ENCODE measurements around the gene NEDD4L.
"Not testable (repeated sequence)": the region's sequence is repeated elsewhere in the genome, so short reads cannot be mapped to it uniquely, and the experiment has no call there.

Gene NEDD4L

DNA sequence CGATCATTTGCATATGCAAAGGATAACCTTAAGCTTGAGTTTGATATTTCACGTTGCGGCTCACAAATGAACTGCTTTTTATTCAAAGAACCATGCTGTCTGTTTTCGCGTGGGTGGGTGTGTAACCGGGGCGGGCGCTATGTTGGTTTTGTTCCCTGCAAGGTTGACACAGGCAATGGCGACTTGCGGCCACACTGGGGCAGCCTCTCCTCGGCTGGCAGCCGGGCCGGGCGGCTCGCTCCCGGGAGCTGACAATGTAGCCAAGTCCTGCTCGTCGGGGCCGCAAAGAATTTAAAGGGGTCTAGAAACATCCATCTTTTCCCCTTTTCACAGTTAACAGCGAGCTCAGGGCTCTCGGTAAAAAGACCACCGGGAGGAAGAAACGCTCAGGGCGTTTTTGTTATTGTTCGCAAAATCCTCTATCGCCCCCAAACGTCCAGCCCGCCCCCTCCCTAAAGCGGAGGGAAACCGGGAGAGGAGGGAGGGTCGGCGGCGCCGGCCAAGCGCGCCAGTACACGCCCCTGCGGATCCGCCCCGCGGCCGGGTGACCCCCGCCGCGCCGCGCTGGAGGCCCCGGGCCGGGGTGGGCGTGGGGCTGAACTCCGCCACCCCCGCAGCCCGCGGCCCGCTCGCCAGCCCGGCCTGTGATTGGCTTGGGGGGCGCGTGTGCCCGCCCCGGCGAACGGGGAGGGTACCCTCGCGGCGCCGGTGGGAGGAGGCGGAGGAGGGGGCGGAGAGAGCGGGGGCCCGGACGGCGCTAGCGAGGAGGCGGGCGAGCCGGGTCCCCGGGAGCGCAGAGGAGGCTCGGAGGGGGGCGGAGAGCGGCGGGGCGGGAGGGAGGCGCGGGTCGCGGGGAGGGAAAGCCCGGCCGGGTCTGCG, at the start of gene NEDD4L:
Gene NEDD4L (plus strand): TSS at position 736 of the 879 bp plus-strand sequence. CDS start 435 bp downstream, outside the sequence.
- peak; percentile 88 for DNase-seq (ENCODE audit: low spot score)

DNA sequence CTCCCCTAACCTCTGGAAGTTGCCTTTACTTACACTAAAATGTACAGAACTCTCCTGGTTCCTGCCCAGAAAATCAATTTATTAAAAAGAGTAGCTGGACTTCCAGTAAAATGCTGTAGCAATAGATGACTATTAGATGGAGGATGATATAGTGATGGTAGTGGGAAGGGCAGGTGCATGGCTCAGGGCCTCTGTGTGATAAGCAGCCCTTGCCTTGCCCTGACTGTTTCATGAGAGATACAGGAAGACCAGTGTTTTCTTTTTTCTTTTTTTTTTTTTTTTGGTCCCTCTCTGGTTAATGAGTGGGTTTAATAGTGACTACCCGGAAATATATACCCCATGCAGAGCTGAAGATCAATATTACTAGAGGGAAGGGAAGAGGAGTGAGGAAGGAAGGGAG, 48.7 kb upstream of the NEDD4L start:
- DNase-seq (ENCODE audit: low spot score) = no peak

DNA sequence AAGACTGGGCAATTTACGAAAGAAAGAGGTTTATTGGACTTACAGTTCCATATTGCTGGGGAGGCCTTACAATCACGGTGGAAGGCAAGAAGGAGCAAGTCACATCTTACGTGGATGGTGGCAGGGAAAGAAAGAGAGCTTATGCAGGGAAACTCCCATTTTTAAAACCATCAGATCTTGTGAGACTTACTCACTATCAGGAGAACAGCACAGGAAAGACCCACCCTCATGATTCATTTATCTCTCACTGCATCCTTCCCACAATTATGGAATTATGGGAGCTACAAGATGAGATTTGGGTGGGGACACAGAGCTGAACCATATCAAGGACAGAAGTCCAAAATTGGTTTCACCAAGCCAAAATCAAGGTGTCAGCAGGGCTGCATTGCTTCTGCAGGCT, 47.1 kb upstream of the NEDD4L start:
- DNase-seq (ENCODE audit: low spot score) = not testable (repeated sequence)

DNA sequence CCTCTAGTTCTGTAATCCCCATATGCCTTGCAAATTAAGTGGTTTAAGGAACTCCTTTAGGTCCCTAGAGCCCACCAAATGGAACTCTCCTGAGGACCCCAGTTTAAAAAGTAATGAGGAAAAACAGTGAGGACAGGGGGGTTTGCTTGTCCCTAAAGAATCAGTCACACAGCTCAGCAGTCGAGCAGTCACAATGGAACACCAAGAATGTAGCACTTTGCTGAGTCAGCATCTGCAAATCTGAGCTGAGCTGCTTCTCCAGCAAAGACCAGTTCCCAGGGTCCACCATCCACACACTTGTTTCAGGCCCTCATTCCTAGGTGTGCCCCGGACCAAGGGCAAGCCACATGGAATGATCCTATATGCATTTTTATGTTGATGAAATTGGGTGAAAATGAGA, 46.2 kb upstream of the NEDD4L start:
- DNase-seq (ENCODE audit: low spot score) = no peak

DNA sequence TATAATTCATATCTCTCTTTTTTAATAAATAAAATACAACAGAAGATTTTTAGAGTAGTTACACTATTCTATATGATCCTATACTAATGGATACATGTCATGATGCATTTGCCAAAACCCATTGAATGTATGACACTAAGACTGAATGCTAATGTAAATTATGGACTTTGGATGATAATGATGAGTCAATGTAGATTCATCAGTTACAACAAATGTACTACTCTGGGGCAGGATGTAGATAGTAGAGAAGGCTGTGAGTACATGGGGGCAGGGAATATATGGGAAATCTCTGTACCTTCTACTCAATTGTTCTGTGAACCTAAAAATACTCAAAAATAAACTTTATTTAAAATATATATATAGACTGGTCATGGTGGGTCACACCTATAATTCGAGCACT, 45.6 kb upstream of the NEDD4L start:
- DNase-seq (ENCODE audit: low spot score) = no peak

DNA sequence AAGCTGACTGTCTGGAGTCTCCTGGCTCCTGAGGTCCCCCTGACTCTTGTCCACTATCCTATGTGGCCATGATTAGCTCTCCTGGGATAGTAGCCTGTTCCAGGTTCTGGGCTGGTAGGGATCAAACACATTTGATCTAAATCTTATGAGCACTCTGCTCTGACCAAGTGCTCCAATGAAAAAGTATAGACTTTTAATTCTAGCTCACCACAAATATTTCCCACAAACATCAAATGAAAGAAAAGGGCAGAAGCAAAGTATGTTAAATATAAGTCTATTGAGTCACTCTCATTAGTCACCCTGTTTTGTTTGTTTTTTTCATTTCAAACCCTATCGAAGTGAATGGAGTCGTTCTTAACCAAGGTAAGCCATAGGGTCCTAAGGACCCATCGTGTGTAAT, 39.7 kb upstream of the NEDD4L start:
- DNase-seq (ENCODE audit: low spot score) = no peak

DNA sequence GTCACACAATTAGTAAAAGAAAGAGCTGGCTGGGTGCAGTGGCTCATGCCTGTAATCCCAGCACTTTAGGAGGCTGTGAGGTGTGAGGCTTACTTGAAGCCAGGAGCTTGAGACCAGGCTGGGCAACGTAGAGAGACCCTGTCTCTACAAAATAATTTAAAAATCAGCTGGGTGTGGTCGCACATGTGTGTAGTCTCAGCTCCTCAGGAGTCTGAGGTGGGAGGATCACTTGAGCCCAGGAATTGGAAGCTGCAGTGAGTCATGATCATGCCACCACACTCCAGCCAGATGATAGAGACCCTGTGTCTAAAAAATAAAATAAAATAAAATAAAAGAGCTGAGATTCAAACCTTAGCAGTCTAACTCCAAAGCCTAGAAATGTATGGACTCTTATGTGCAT, 39.0 kb upstream of the NEDD4L start:
- no peak for DNase-seq (ENCODE audit: low spot score)

DNA sequence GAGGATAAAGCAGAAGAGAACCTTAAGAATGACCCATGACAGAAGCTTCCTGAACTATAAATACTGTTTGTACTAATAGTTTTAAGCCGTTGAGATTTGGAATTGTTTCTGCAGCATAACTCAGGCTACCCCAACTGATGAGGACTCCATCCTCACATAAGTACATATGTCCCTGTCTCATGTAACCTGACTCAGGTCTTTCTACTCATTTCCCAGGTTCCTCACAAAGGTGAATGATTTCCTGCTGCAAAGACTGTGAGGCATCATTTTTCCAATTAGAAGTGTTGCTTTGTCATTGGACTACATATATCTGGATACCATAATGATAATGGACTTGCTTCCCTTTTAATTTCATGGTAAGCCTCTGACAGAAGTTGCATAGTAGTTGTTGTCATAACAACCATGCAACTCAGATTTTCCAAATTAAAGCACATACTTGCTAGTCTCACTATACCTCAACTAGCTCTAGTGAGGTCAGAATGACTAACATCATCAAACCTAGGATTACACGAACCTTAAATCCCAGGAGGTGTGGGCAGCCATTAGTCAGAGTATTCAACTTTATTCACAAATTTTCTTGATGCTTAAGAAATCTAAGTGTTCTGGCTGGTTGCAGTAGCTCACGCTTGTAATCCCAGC, 38.0 kb upstream of the NEDD4L start:
- DNase-seq (ENCODE audit: low spot score) = no peak

DNA sequence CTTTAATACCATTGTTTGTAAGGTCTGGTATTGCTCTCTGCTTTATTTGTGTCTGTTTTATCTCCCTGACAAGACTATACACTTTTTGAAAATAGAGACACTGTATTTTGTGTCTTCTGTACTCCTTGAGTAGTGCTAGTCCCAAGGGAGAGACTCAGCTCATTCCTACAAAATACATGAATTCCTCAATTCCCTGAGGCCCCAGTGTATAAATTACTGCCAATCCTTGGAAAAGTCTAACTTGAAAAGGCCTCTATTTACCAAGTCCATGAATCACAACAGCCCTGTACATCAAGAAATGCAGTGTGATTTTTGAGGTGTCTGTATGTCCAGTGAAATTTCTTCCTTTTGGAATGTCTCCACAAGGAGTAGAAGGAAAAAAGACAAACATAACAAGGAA, 34.9 kb upstream of the NEDD4L start:
- no peak for DNase-seq (ENCODE audit: low spot score)

DNA sequence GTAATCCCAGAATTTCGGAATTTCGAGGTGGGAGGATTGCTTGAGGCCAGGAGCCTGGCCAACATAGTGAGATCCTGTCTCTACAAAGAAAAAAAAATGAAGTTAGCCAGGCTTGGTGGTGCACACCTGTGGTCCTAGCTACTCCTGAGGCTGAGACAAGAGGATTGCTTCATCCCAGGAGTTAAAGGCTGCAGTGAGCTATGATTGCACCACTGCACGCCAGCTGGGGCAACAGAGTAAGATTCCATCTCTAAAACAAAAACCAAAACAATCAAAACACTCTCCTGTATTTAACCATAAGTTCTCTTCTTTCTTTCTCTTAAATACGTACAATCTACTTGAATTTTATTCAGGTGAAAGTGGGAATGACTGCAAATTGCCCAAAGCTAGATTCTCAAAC, 33.8 kb upstream of the NEDD4L start:
- DNase-seq (ENCODE audit: low spot score) = no peak

DNA sequence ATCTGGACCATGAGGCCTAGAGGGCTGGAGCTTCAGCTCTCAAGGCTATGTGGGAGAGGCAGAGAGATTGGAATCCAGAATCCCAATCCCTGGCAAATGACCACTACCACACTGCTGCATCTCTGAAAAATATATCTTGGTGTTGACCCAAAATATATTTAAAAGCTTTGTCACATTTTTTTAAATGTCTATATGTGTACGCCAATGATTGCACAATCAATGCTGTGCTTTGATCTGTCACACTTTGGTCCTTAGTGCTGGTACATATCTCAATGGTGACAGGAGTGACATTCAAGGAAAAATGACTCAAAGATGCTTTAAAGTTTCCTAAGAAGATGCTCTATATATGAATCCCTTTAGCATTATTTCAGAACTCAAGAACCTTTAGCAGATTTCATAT, 31.7 kb upstream of the NEDD4L start:
- no peak for DNase-seq (ENCODE audit: low spot score)

DNA sequence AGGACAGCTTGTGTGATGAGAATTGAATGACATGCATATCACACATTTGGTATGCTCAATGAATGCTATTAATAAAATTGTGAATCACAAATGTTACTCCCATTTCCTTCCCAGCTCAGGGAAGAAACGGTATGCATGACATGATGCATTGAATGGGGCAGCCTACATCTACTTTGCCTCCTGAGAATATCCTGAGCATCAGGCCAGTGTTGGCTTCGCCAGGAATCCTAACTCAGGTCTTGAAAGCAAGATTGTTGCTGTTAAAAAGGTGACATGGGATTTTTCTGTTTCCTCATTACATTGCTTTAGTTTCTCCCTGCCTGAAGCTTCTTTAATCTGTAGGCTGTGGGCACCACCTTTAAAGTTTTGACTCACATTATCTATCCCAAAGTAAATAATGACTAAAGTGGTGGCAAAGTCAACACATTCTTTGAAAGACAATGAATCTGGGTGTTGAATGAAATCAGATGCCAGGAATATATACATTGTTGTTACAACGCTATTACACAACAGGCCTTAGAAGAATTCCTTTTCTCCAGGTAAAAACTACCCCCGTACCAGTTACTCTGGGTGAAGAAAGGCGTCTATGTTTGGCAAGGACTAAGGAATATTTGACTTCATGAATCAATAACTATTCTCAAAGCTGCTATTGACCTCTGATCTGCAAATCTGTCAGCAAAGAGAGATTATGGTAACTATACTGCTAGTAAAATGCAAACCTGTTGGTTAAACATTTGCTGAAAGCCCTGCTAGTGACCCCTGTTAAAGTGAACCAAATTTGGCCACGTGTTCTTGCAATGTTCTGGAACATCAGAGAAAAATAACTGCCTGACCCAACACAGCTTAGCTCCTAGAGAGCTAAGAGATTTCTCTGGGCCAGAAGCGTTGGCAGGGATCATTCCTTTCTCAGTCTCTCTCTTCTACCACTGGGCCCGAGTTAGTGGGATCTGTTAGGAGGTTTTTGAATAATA, 30.5 kb upstream of the NEDD4L start:
- no peak for DNase-seq (ENCODE audit: low spot score)

DNA sequence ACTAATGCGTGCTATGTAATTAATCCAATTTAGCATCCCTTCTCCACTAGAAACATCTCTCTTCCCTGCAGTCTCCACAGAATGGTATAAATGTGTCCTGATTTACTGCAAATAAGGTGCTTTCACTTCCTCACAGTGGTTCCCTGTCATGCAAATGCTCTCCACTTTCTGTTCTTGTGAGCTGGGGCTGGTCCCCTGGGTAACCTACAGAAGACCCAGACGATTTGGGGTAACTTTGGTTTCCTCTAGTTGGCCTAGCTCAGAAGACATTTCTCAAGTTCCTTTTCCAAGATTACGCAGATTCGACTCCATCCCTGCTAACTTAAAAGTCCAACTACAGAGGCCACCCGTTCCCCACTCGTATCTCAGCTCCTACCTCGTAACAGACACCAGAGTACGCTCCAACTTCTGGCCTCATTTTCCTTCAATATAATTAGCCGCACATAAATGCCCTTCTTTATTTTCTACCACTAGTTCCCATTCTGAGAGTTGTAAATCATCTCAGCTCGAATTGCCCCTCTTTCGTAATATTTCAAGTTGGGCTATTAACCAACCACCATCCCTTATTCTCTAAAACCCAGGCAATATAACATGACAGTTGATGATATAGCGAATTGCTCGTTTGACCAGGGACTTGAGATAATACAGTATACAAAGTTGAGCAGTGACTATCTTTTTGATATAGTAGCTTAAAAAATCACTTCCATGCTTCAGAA, 28.8 kb upstream of the NEDD4L start:
- DNase-seq (ENCODE audit: low spot score) = no peak

DNA sequence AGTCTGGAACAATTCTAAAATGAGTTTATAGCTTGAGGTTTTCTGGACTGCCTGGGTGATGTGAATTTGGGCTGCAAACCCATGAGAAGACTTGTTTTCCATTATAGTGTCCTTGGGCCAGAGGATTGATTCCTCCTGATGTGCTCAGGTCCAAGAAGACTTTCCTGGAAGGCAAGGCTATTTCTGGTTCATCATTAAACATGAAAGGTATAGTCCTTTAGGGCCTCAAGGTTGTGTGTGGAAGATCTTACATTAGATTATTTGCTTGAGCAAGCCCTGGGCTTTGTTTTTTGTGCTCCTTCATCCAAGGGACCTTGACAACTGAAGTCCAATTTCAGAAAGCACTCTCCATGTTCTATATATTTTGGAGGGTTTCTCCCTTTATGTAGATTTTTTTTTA, 26.8 kb upstream of the NEDD4L start:
- no peak for DNase-seq (ENCODE audit: low spot score)

DNA sequence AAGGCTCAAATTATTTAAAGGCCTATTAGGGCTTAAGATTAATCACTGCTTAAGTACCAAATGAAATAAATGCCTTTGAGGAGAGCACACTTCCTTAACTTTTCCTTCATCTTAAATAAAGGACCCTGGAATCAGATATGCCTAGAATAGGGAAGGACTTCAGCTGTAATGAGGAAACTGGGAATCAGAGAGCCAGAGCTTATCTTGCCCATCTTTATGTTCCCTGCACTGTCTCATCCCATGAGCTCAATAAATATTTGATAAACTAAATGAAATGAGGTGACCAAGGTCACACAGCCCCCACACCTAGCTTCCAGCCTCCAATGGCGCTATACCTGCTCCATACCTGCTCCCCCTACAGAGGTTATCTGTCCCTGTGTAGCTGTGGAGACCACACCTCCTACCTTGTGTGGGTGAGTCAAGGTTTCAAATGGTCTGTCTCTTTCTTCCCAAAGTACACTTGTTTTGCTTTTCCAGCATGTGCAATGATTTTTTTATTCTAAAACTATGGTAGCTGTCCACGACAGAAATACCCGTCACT, 23.4 kb upstream of the NEDD4L start:
- no peak for DNase-seq (ENCODE audit: low spot score)

DNA sequence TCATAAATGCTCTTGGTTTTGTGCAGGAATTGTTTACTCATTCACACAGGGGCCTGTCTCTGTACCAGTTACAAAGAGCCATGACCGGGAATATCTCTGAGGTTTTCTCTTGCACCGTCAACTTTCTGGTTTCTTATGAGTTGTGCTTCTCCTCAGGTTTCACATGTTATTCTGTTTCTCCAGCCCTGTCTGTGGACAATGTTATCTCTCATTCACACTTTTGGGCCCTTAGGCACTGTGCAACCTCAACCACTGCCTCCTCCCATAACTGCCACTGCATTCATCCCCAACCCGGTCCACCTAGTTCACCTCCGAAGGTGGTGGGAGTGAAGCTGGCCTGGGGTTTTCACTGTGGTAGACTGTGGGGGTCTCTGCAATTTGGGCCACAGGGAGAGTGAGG, 22.5 kb upstream of the NEDD4L start:
- no peak for DNase-seq (ENCODE audit: low spot score)

DNA sequence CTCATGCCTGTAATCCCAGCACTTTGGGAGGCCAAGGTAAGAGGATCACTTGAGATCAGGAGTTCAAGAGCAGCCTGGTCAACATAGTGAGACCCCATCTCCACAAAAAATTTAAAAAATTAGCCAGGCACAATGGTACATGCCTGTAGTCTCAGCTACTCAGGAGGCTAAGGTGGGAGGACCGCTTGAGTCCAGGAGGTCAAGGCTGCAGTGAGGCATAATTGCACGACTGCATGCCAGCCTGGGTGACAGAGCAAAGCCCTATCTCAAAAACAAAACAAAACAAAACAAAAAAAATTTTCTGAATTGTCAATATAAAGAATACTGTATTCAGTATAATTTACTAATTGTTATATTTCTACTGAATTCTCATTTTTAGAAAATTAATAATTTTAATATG, 20.9 kb upstream of the NEDD4L start:
- no peak for DNase-seq (ENCODE audit: low spot score)

DNA sequence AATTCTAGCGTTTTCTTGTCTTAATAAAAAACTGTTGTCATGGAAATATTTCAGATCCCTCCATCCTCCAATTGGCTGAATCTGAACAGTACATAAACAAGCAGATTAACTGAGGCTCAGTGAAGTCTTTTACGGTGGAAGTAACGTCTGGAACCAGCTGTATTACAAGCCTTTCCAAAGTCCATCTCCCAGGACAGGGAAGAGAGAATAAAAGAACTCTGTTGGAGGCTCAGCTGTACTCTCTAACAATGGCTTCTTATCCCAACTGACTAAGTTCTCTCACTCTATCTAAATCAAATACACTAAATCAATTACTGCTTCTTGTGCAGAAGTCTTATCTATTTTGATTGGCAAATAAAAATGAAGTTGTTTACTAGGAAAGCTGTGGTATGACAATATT, 19.9 kb upstream of the NEDD4L start:
- no peak for DNase-seq (ENCODE audit: low spot score)

DNA sequence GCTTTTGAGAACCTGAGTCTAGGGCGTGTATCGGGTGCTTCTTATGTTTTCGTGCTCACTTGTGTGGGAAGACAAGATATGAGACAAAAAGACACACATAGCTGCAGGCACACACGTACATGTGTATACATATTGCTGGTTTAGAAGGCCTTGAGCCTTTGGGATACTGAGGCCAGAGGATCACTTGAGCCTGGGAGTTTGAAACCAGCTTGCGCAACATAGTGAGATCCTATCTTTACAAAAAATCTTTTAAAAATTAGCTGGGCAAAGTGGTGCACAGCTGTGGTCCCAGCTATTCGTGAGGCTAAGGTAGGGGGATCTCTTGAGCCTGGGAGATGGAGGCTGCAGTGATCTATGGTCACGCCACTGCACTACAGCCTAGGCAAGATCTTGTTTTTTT, 18.8 kb upstream of the NEDD4L start:
- no peak for DNase-seq (ENCODE audit: low spot score)

DNA sequence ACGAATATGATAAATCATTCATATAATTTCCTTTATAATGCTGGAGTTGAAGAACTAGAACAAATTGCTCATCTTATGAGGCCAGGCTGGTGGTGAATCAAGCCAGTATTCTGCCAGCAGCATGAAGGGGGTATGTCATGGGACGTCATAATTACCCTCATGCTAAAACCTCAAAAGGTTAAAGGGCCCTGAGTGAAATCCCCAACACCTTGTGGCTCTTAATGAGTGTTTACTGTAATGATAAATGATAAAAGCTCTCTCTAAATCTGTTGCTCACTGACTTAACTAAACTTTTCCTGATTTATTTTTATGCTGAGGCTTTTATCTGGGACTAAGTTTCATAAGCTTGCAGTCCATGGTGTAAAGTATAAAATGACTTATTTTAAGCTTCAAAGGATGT, 18.3 kb upstream of the NEDD4L start:
- no peak for DNase-seq (ENCODE audit: low spot score)

DNA sequence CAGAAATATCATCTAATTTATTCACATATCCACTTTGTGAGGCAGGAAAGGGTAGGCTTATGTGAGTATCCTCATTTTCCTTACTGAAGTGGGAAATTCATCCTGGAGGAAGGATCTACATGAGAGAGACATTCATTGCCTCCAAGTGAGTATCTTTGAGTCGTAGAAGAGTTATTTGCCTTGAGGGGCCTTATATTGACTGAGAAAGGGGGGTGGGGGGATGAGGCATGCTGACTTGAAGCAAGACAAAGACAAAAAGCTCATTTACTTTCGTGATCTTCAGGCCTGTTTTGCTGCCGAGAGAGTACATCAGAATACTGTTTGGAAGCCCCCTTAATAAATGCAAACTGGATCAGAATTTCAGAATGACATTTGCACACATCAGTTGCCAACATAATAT, 17.6 kb upstream of the NEDD4L start:
- DNase-seq (ENCODE audit: low spot score) = no peak

DNA sequence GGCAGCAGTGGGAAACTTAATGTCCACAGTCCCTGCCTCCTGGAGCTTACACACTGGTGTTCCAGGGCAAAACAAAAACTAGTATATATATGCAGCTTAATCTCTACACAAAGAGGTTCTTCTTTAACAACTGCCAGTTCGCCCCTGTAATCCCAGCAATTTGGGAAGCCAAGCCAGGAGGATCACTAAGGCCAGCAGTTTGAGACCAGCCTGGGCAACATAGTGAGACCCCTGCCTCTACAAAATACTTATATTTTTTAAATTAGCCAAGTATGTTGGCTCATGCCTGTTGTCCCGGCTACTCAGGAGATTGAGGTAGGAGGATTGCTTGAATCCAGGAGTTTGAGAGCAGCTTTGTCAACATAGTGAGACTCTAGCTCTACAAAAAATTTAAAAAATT, 17.2 kb upstream of the NEDD4L start:
- no peak for DNase-seq (ENCODE audit: low spot score)

All from hematopoietic multipotent progenitor cell treated with erythropoietin and hydrocortisone succinate and interleukin-3 and kit ligand, for 17 days (in vitro differentiated cells).